WTC11 (cell line): ENCODE results near the gene C10orf67. TPM values are rescaled to one million over a fixed set of nuclear protein-coding genes. Genes with fewer than 3 reads are reported as not detected.

Experiments
- ATAC-seq: fragments of 200-7000 bp; cut with Tn5 transposase; 2 replicates; pipeline ENCODE4 v1.10.0; 2021; ENCODE audit warnings: mild to moderate bottlenecking, moderate library complexity
- CTCF ChIA-PET: fragments of 300-600 bp; sonication (Branson Sonifier 250); formaldehyde crosslinking; loops from one replicate; lab custom pipeline; 2021; ENCODE audit warnings: antibody characterized with exemption; lab: Charles Lee
- POLR2A ChIA-PET: fragments of 350-600 bp; sonication (Branson Sonifier 250); formaldehyde crosslinking; loops from one replicate; lab custom pipeline; 2021; ENCODE audit warnings: antibody characterized with exemption; lab: Charles Lee
- DNase-seq: peaks from one replicate; pipeline ENCODE4 v3.0.0; 2021; ENCODE audit warnings: low spot score
- H3K27ac Mint-ChIP-seq: 2 replicates; pipeline ENCODE4 v1.8.0; 2021; ENCODE audit warnings: mixed read lengths
- H3K27me3 Mint-ChIP-seq: 2 replicates; pipeline ENCODE4 v1.8.0; 2021; ENCODE audit warnings: low read depth, mild to moderate bottlenecking, moderate library complexity, mixed read lengths
- H3K36me3 Mint-ChIP-seq: 2 replicates; pipeline ENCODE4 v1.8.0; 2021; ENCODE audit warnings: mixed read lengths
- H3K4me1 Mint-ChIP-seq: 2 replicates; pipeline ENCODE4 v1.8.0; 2022; ENCODE audit warnings: mixed read lengths
- H3K4me3 Mint-ChIP-seq: 2 replicates; pipeline ENCODE4 v1.8.0; 2021; ENCODE audit warnings: mild to moderate bottlenecking, moderate library complexity, mixed read lengths
- H3K9me3 Mint-ChIP-seq: 2 replicates; pipeline ENCODE4 v1.8.0; 2021; ENCODE audit warnings: mixed read lengths
- ATF1 ChIP-seq: sonication (generic); formaldehyde crosslinking; IDR thresholded peaks from 2 replicates; pipeline ENCODE4 v1.8.1; 2023; ENCODE audit warnings: mild to moderate bottlenecking, moderate library complexity, missing genetic modification reagents
- E2F5 ChIP-seq: sonication (generic); formaldehyde crosslinking; IDR thresholded peaks from 2 replicates; pipeline ENCODE4 v1.8.1; 2022; ENCODE audit warnings: mild to moderate bottlenecking, moderate library complexity, missing genetic modification reagents
- FOXK1 ChIP-seq: sonication (generic); formaldehyde crosslinking; IDR thresholded peaks from 2 replicates; pipeline ENCODE4 v1.8.0; 2022; ENCODE audit warnings: mild to moderate bottlenecking, moderate library complexity, missing genetic modification reagents
- FOXP4 ChIP-seq: sonication (generic); formaldehyde crosslinking; IDR thresholded peaks from 2 replicates; pipeline ENCODE4 v1.8.0; 2022; ENCODE audit warnings: mild to moderate bottlenecking, missing genetic modification reagents
- HMGA2 ChIP-seq: fragments of 250-450 bp; sonication (Bioruptor Pico); IDR thresholded peaks from 2 replicates; pipeline ENCODE4 v1.4.0; 2021; ENCODE audit warnings: mild to moderate bottlenecking, moderate library complexity
- HMGXB4 ChIP-seq: sonication (generic); formaldehyde crosslinking; IDR thresholded peaks from 2 replicates; pipeline ENCODE4 v1.8.1; 2023; ENCODE audit warnings: mild to moderate bottlenecking, moderate library complexity, missing genetic modification reagents
- IRF2 ChIP-seq: sonication (generic); formaldehyde crosslinking; IDR thresholded peaks from 2 replicates; pipeline ENCODE4 v1.8.0; 2022; ENCODE audit warnings: low read depth, missing genetic modification reagents, borderline replicate concordance
- SMAD3 ChIP-seq: sonication (generic); formaldehyde crosslinking; IDR thresholded peaks from 2 replicates; pipeline ENCODE4 v1.8.0; 2022; ENCODE audit warnings: missing genetic modification reagents, mild to moderate bottlenecking, borderline replicate concordance
- SMAD4 ChIP-seq: sonication (generic); formaldehyde crosslinking; IDR thresholded peaks from 2 replicates; pipeline ENCODE4 v1.8.0; 2022; ENCODE audit warnings: mild to moderate bottlenecking, missing genetic modification reagents
- TEAD1 ChIP-seq: sonication (generic); formaldehyde crosslinking; IDR thresholded peaks from 2 replicates; pipeline ENCODE4 v1.8.0; 2022; ENCODE audit warnings: mild to moderate bottlenecking, missing genetic modification reagents
- ZNF416 ChIP-seq: fragments of 250-450 bp; sonication (Bioruptor Pico); IDR thresholded peaks from 2 replicates; pipeline ENCODE4 v1.9.0; 2021; ENCODE audit warnings: mild to moderate bottlenecking, inconsistent platforms
- total RNA-seq: library from RNA; stranded (reverse); gene quantifications from 3 replicates; pipeline ENCODE4 v1.2.3, GENCODE V29; 2021
- TF ChIP-seq, protein P1 (sequence below): sonication (generic); formaldehyde crosslinking; IDR thresholded peaks from 2 replicates; pipeline ENCODE4 v1.8.0; 2023; ENCODE audit warnings: missing genetic modification reagents
- TF ChIP-seq, protein P2 (sequence below): sonication (generic); formaldehyde crosslinking; conservative IDR thresholded peaks from 2 replicates; pipeline ENCODE4 v1.8.1; 2022; ENCODE audit warnings: mild to moderate bottlenecking, missing genetic modification reagents
- TF ChIP-seq, protein P3 (sequence below): fragments of 250-450 bp; sonication (Bioruptor Pico); IDR thresholded peaks from 2 replicates; pipeline ENCODE4 v1.9.0; 2021; ENCODE audit warnings: mild to moderate bottlenecking
- TF ChIP-seq, protein P4 (sequence below): sonication (generic); formaldehyde crosslinking; IDR thresholded peaks from 2 replicates; pipeline ENCODE4 v1.8.1; 2023; ENCODE audit warnings: mild to moderate bottlenecking, missing genetic modification reagents, borderline replicate concordance

The C10orf67 gene
- total RNA-seq, 1 experiment from 2014 or later: not detected

- H3K27ac Mint-ChIP-seq: no peak overlapping the region
- ATAC-seq (no peak), DNase-seq (no peak)
- H3K4me1 Mint-ChIP-seq: peaks cover 6% of the 10 kb centered on the region; the same call in 1 of the 2 replicates
- TF ChIP-seq FOXP4 (no peak), E2F5 (CRISPR knock-in tag) (no peak), HMGXB4 (CRISPR knock-in tag) (no peak), IRF2 (CRISPR knock-in tag) (no peak), FOXK1 (CRISPR knock-in tag) (no peak), SMAD3 (CRISPR knock-in tag) (no peak), SMAD4 (CRISPR knock-in tag) (no peak), TEAD1 (CRISPR knock-in tag) (no peak), ATF1 (CRISPR knock-in tag) (no peak), ZNF416 (CRISPR knock-in tag) (no peak), HMGA2 (CRISPR knock-in tag) (no peak)
- TF ChIP-seq, protein P1, sequence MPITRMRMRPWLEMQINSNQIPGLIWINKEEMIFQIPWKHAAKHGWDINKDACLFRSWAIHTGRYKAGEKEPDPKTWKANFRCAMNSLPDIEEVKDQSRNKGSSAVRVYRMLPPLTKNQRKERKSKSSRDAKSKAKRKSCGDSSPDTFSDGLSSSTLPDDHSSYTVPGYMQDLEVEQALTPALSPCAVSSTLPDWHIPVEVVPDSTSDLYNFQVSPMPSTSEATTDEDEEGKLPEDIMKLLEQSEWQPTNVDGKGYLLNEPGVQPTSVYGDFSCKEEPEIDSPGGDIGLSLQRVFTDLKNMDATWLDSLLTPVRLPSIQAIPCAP: no peak
- TF ChIP-seq, protein P2, sequence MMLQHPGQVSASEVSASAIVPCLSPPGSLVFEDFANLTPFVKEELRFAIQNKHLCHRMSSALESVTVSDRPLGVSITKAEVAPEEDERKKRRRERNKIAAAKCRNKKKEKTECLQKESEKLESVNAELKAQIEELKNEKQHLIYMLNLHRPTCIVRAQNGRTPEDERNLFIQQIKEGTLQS (CRISPR knock-in tag): no peak
- TF ChIP-seq, protein P3, sequence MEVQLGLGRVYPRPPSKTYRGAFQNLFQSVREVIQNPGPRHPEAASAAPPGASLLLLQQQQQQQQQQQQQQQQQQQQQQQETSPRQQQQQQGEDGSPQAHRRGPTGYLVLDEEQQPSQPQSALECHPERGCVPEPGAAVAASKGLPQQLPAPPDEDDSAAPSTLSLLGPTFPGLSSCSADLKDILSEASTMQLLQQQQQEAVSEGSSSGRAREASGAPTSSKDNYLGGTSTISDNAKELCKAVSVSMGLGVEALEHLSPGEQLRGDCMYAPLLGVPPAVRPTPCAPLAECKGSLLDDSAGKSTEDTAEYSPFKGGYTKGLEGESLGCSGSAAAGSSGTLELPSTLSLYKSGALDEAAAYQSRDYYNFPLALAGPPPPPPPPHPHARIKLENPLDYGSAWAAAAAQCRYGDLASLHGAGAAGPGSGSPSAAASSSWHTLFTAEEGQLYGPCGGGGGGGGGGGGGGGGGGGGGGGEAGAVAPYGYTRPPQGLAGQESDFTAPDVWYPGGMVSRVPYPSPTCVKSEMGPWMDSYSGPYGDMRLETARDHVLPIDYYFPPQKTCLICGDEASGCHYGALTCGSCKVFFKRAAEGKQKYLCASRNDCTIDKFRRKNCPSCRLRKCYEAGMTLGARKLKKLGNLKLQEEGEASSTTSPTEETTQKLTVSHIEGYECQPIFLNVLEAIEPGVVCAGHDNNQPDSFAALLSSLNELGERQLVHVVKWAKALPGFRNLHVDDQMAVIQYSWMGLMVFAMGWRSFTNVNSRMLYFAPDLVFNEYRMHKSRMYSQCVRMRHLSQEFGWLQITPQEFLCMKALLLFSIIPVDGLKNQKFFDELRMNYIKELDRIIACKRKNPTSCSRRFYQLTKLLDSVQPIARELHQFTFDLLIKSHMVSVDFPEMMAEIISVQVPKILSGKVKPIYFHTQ: no peak
- TF ChIP-seq, protein P4, sequence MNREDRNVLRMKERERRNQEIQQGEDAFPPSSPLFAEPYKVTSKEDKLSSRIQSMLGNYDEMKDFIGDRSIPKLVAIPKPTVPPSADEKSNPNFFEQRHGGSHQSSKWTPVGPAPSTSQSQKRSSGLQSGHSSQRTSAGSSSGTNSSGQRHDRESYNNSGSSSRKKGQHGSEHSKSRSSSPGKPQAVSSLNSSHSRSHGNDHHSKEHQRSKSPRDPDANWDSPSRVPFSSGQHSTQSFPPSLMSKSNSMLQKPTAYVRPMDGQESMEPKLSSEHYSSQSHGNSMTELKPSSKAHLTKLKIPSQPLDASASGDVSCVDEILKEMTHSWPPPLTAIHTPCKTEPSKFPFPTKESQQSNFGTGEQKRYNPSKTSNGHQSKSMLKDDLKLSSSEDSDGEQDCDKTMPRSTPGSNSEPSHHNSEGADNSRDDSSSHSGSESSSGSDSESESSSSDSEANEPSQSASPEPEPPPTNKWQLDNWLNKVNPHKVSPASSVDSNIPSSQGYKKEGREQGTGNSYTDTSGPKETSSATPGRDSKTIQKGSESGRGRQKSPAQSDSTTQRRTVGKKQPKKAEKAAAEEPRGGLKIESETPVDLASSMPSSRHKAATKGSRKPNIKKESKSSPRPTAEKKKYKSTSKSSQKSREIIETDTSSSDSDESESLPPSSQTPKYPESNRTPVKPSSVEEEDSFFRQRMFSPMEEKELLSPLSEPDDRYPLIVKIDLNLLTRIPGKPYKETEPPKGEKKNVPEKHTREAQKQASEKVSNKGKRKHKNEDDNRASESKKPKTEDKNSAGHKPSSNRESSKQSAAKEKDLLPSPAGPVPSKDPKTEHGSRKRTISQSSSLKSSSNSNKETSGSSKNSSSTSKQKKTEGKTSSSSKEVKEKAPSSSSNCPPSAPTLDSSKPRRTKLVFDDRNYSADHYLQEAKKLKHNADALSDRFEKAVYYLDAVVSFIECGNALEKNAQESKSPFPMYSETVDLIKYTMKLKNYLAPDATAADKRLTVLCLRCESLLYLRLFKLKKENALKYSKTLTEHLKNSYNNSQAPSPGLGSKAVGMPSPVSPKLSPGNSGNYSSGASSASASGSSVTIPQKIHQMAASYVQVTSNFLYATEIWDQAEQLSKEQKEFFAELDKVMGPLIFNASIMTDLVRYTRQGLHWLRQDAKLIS: no peak
- H3K9me3 Mint-ChIP-seq: no peaks in the 10 kb centered on the region
- CTCF ChIA-PET: interaction anchor here (1.3 to 1.9 kb wide), 5 partner anchors 24 to 182 kb away, joined by 3 to 5 read pairs (median 4); no protein-coding TSS in a partner anchor
- POLR2A ChIA-PET: no interaction called here
- H3K36me3 Mint-ChIP-seq: no peaks in the 10 kb centered on the region
- no peak overlapping the region for H3K4me3 Mint-ChIP-seq
- peaks cover 19% of the 10 kb centered on the region for H3K27me3 Mint-ChIP-seq
Measured at GRCh38 chr10:23338886-23339285, 5.7 kb downstream of the C10orf67 start.
